ENCODE measurements around the gene TTLL3. TPM values are rescaled to one million over a fixed set of nuclear protein-coding genes. Genes with fewer than 3 reads are reported as not detected.
A peak's percentile ranks its signal among the peaks of the same experiment; 100 is the strongest.

TTLL3 gene
- total RNA-seq, 1 experiment from 2014 or later = 10.3 TPM

GRCh38 chr3:9806688-9807589 lies 3.1 kb upstream of the TTLL3 start:
- DNase-seq = no peak
- Histone ChIP-seq H3K4me3 (ENCODE audit: low read depth, low read length) (no peak overlapping the region), H3K9me3 (no peaks in the 10 kb centered on the region), H3K27me3 (replicated peaks; ENCODE audit: control insufficient read depth, insufficient read depth, low read length) (no peaks in the 10 kb centered on the region), H3K36me3 (ENCODE audit: control insufficient read depth, insufficient read depth, low read length) (no peaks in the 10 kb centered on the region; the same call in 1 of the 2 replicates), H3K4me1 (peaks cover 12% of the 10 kb centered on the region)
- ChIA-PET CTCF (no interaction called here), POLR2A (interaction anchor here (1.1 kb wide), 1 partner anchor 14 kb away, joined by 3 read pairs; the partner anchor contains the start of gene ARPC4)
- H3K36me3 Mint-ChIP-seq (ENCODE audit: insufficient read depth, unreplicated experiment) = peaks cover 78% of the 10 kb centered on the region
- TF ChIP-seq CTCF (IDR thresholded peaks at IDR 0.05; ENCODE audit: insufficient read depth in 1 of 2, low read depth in 1 of 2, low read length in 1 of 2, severe bottlenecking in 1 of 2, unreplicated experiment in 1 of 2) = no peak
- no peaks in the 10 kb centered on the region for H3K27me3 Mint-ChIP-seq (ENCODE audit: insufficient read depth, unreplicated experiment)
- peaks cover 6% of the 10 kb centered on the region for H3K4me1 Mint-ChIP-seq (ENCODE audit: low read depth, unreplicated experiment)
- H3K27ac Mint-ChIP-seq (ENCODE audit: unreplicated experiment) = no peak overlapping the region
- H3K4me3 Mint-ChIP-seq (ENCODE audit: unreplicated experiment) = no peak overlapping the region
- BruUV-seq (replicated peaks) = no TSS peak
- intact Hi-C loops (cut with micrococcal nuclease; ENCODE audit: unreplicated experiment) = no loop called here
- H3K9me3 Mint-ChIP-seq (ENCODE audit: unreplicated experiment) = no peaks in the 10 kb centered on the region

- no peak overlapping the region for H3K27ac Mint-ChIP-seq (ENCODE audit: unreplicated experiment)
- no peak for DNase-seq
- peaks cover 6% of the 10 kb centered on the region for H3K4me1 Mint-ChIP-seq (ENCODE audit: low read depth, unreplicated experiment)
- H3K9me3 ChIP-seq = no peaks in the 10 kb centered on the region
- H3K4me3 ChIP-seq (ENCODE audit: low read depth, low read length) = no peak overlapping the region
- ChIA-PET POLR2A (interaction anchor here (0.7 to 1.1 kb wide), 2 partner anchors 15 to 89 kb away, joined by 3 to 5 read pairs; partner anchors contain the start of gene ARPC4), CTCF (interaction anchor here (0.6 kb wide), 1 partner anchor 894 kb away, joined by 3 read pairs; no protein-coding TSS in a partner anchor)
- H3K4me3 Mint-ChIP-seq (ENCODE audit: unreplicated experiment) = no peak overlapping the region
- TF ChIP-seq CTCF (IDR thresholded peaks at IDR 0.05; ENCODE audit: insufficient read depth in 1 of 2, low read depth in 1 of 2, low read length in 1 of 2, severe bottlenecking in 1 of 2, unreplicated experiment in 1 of 2) = no peak
- H3K27me3 Mint-ChIP-seq (ENCODE audit: insufficient read depth, unreplicated experiment) = no peaks in the 10 kb centered on the region
- no TSS peak for BruUV-seq (replicated peaks)
- peaks cover 12% of the 10 kb centered on the region for H3K4me1 ChIP-seq
- no peaks in the 10 kb centered on the region; the same call in 1 of the 2 replicates for H3K36me3 ChIP-seq (ENCODE audit: control insufficient read depth, insufficient read depth, low read length)
- H3K27me3 ChIP-seq (replicated peaks; ENCODE audit: control insufficient read depth, insufficient read depth, low read length) = no peaks in the 10 kb centered on the region
- H3K36me3 Mint-ChIP-seq (ENCODE audit: insufficient read depth, unreplicated experiment) = peaks cover 68% of the 10 kb centered on the region
- no peaks in the 10 kb centered on the region for H3K9me3 Mint-ChIP-seq (ENCODE audit: unreplicated experiment)
- intact Hi-C loops (cut with micrococcal nuclease; ENCODE audit: unreplicated experiment) = loop anchor here (1.0 to 2.0 kb wide), 2 partner anchors 37 to 305 kb away; partner anchors contain the start of gene RPUSD3
Observed at GRCh38 chr3:9807981-9808344, 2.1 kb upstream of the TTLL3 start.

GRCh38 chr3:9808345-9809037 lies 1.6 kb upstream of the TTLL3 start:
- Histone ChIP-seq H3K36me3 (ENCODE audit: control insufficient read depth, insufficient read depth, low read length) (no peaks in the 10 kb centered on the region; the same call in 1 of the 2 replicates), H3K9me3 (no peaks in the 10 kb centered on the region), H3K4me1 (peaks cover 12% of the 10 kb centered on the region), H3K27me3 (replicated peaks; ENCODE audit: control insufficient read depth, insufficient read depth, low read length) (no peaks in the 10 kb centered on the region), H3K4me3 (ENCODE audit: low read depth, low read length) (no peak overlapping the region)
- Mint-ChIP-seq H3K27me3 (ENCODE audit: insufficient read depth, unreplicated experiment) (no peaks in the 10 kb centered on the region), H3K36me3 (ENCODE audit: insufficient read depth, unreplicated experiment) (peaks cover 63% of the 10 kb centered on the region), H3K4me3 (ENCODE audit: unreplicated experiment) (no peak overlapping the region), H3K4me1 (ENCODE audit: low read depth, unreplicated experiment) (peaks cover 6% of the 10 kb centered on the region), H3K9me3 (ENCODE audit: unreplicated experiment) (no peaks in the 10 kb centered on the region), H3K27ac (ENCODE audit: unreplicated experiment) (peak overlapping the region; percentile 87)
- CTCF ChIA-PET = interaction anchor here (0.7 to 1.8 kb wide), 4 partner anchors 16 to 138 kb away, joined by 3 to 7 read pairs (median 4); partner anchors contain the start of gene ARPC4
- peak; percentile 69 to 72 for DNase-seq
- POLR2A ChIA-PET = interaction anchor here (0.7 to 1.9 kb wide), 2 partner anchors 16 to 89 kb away, joined by 5 to 8 read pairs; partner anchors contain the start of gene ARPC4
- TF ChIP-seq CTCF (IDR thresholded peaks at IDR 0.05; ENCODE audit: insufficient read depth in 1 of 2, low read depth in 1 of 2, low read length in 1 of 2, severe bottlenecking in 1 of 2, unreplicated experiment in 1 of 2) = peak; percentile 38 to 71
- BruUV-seq (replicated peaks) = no TSS peak
- intact Hi-C loops (cut with micrococcal nuclease; ENCODE audit: unreplicated experiment) = loop anchor here (1.0 to 2.0 kb wide), 2 partner anchors 36 to 305 kb away; partner anchors contain the start of gene RPUSD3

Measured in Caco-2 (cell line).